Stomach (tissue), 9 donors: ENCODE results near the gene CALML4. TPM values are rescaled to one million over a fixed set of nuclear protein-coding genes. Genes with fewer than 3 reads are reported as not detected.

Experiments
- DNase-seq, 2 donors: peaks; one replicate each; pipeline versions ENCODE4 v3.0.0 to v3.0.0-alpha.2; 2013 to 2019
- H3K27ac ChIP-seq, 5 donors: fragments of 200-600 bp in 4 of 5; sonication (generic) in 4 of 5; one replicate each; pipeline ENCODE4 v1.5.1; 2013 to 2019; ENCODE audit warnings: mild to moderate bottlenecking in 1 of 5, moderate library complexity in 1 of 5
- H3K27me3 ChIP-seq, 3 donors: fragments of 200-600 bp; sonication (generic); one replicate each; pipeline ENCODE4 v1.5.1; 2017 to 2019; ENCODE audit warnings: mixed run types in 1 of 3
- H3K36me3 ChIP-seq, 4 donors: fragments of 200-600 bp; sonication (generic); 1 replicate in 3 of 4; 2 replicates in 1 of 4; pipeline ENCODE4 v1.5.1; 2016 to 2019
- H3K4me1 ChIP-seq, 4 donors: fragments of 200-600 bp; sonication (generic); one replicate each; pipeline ENCODE4 v1.5.1; 2016 to 2019
- H3K4me3 ChIP-seq, 4 donors: fragments of 200-600 bp; sonication (generic) in 3 of 4; one replicate each; pipeline ENCODE4 v1.5.1; 2016 to 2019; ENCODE audit warnings: mild to moderate bottlenecking in 1 of 4
- H3K9me3 ChIP-seq, 4 donors: fragments of 200-600 bp; sonication (generic); one replicate each; pipeline ENCODE4 v1.5.1; 2016 to 2019
- CTCF ChIP-seq, 7 experiments: fragments of 450-650 bp in 4 of 7; fragments of 200-600 bp in 3 of 7; sonication (generic) in 3 of 7; IDR thresholded peaks; one replicate each; pipeline ENCODE4 v1.5.1; 2016 to 2019; ENCODE audit warnings: antibody characterized with exemption in 7 of 7, control low read depth in 2 of 7, mild to moderate bottlenecking in 1 of 7
- EP300 ChIP-seq: sonication (generic); formaldehyde crosslinking; IDR thresholded peaks from one replicate; pipeline ENCODE4 v1.6.1; 2017; ENCODE audit warnings: antibody characterized with exemption
- POLR2A ChIP-seq, 4 donors: fragments of 450-650 bp; IDR thresholded peaks; one replicate each; pipeline ENCODE4 v1.6.1; 2016; ENCODE audit warnings: antibody characterized with exemption in 4 of 4, control low read depth in 2 of 4, mild to moderate bottlenecking in 1 of 4, moderate library complexity in 1 of 4
- POLR2AphosphoS5 ChIP-seq, 3 donors: sonication (generic); formaldehyde crosslinking; IDR thresholded peaks; one replicate each; pipeline ENCODE4 v1.6.1; 2016; ENCODE audit warnings: antibody characterized with exemption in 3 of 3
- WGBS, 5 donors: extraction: QIAGEN DNeasy Blood & Tissue Kit in 3 of 5; methylation state at CpG; one replicate each; pipeline versions ENCODE4 v1.1.5 to v1.1.7; 2013 to 2018; 5-methylcytosine and 5-hydroxymethylcytosine counted together
- intact Hi-C: fragments of 100-400 bp; cut with DNase I; formaldehyde crosslinking; loops from one replicate; pipeline ENCODE4 v1.15.1; 2023; ENCODE audit warnings: low total_unique reads
- polyA plus RNA-seq, 3 donors: library from polyadenylated mRNA; stranded (reverse); fragments of 200-250 nt; gene quantifications; one replicate each; pipeline ENCODE4 v1.2.3, GENCODE V29; 2013
- total RNA-seq, 5 donors: library from RNA; depleted of rRNA; stranded (reverse); fragments of >200 nt; gene quantifications; one replicate each; pipeline versions ENCODE4 v1.1.0 to v1.2.3, GENCODE V29; 2014 to 2016
- donor health status: healthy with polysubstance abuse.
- donor health status: Bipolar disorder and iron deficiency.
- donor health status: healthy.

Gene CALML4
- total and polyA plus RNA-seq, 8 donors, result 7.6 to 24.3 (median 13.3) TPM

GRCh38 chr15:68196445-68197169, 8.5 kb downstream of the CALML4 start:
- intact Hi-C loops, result no loop called here
- Histone ChIP-seq H3K4me3 (no peak overlapping the region), H3K4me1 (peaks cover 8 to 38% (median 16%) of the 10 kb centered on the region in 4 donors), H3K9me3 (no peaks in the 10 kb centered on the region), H3K27ac (peak overlapping the region in 1 of 5 donors; percentile 4), H3K36me3 (peaks cover 23 to 51% (median 30%) of the 10 kb centered on the region in 4 donors), H3K27me3 (no peaks in the 10 kb centered on the region)
- TF ChIP-seq POLR2A (IDR thresholded peaks at IDR 0.05) (no peak), EP300 (no peak), POLR2AphosphoS5 (IDR thresholded peaks at IDR 0.05) (no peak), CTCF (IDR thresholded peaks at IDR 0.05) (no peak)
- no peak for DNase-seq
- 72 to 91% (median 89%) methylated on average over 15 to 17 of the region's 17 CpGs for WGBS, 5 donors

GRCh38 chr15:68195336-68196112, 9.6 kb downstream of the CALML4 start:
- intact Hi-C loops, result no loop called here
- Histone ChIP-seq H3K27ac (peak overlapping the region in 1 of 5 donors; percentile 19), H3K4me3 (no peak overlapping the region), H3K9me3 (no peaks in the 10 kb centered on the region), H3K36me3 (peaks cover 23 to 55% (median 35%) of the 10 kb centered on the region in 4 donors), H3K27me3 (no peaks in the 10 kb centered on the region), H3K4me1 (peaks cover under 1 to 35% (median 8%) of the 10 kb centered on the region in 4 donors)
- 88 to 94% (median 89%) methylated on average over 7 to 8 of the region's 8 CpGs for WGBS, 5 donors
- TF ChIP-seq EP300 (no peak), POLR2A (IDR thresholded peaks at IDR 0.05) (no peak), POLR2AphosphoS5 (IDR thresholded peaks at IDR 0.05) (no peak), CTCF (IDR thresholded peaks at IDR 0.05) (no peak)
- no peak for DNase-seq

- intact Hi-C loops, result no loop called here
- Histone ChIP-seq H3K27me3 (no peaks in the 10 kb centered on the region), H3K9me3 (no peaks in the 10 kb centered on the region), H3K27ac (peak overlapping the region in 1 of 5 donors; percentile 22), H3K36me3 (peaks cover 23 to 76% (median 45%) of the 10 kb centered on the region in 4 donors), H3K4me1 (peaks cover 0 to 32% (median 9%) of the 10 kb centered on the region in 4 donors), H3K4me3 (no peak overlapping the region)
- TF ChIP-seq CTCF (IDR thresholded peaks at IDR 0.05), result no peak
- TF ChIP-seq POLR2A (IDR thresholded peaks at IDR 0.05), result no peak
- TF ChIP-seq EP300, result no peak
- TF ChIP-seq POLR2AphosphoS5 (IDR thresholded peaks at IDR 0.05), result no peak
- peak in 1 of 2 donors; percentile 52 for DNase-seq
- WGBS, 5 donors, result 71 to 94% (median 88%) methylated on average over 5 of the region's 5 CpGs
These were observed 12.2 kb downstream of the CALML4 start for GRCh38 chr15:68192804-68193486.

- Histone ChIP-seq H3K4me1 (peaks cover 2 to 41% (median 14%) of the 10 kb centered on the region in 4 donors), H3K4me3 (no peak overlapping the region), H3K27ac (peak overlapping the region in 1 of 5 donors; percentile 22), H3K9me3 (no peaks in the 10 kb centered on the region), H3K27me3 (no peaks in the 10 kb centered on the region), H3K36me3 (peaks cover 23 to 77% (median 48%) of the 10 kb centered on the region in 4 donors)
- TF ChIP-seq POLR2A (IDR thresholded peaks at IDR 0.05), result no peak
- TF ChIP-seq POLR2AphosphoS5 (IDR thresholded peaks at IDR 0.05), result no peak
- TF ChIP-seq CTCF (IDR thresholded peaks at IDR 0.05), result no peak
- TF ChIP-seq EP300, result no peak
- intact Hi-C loops, result no loop called here
- WGBS, 5 donors, result 86 to 97% (median 91%) methylated on average over 4 of the region's 4 CpGs
- no peak for DNase-seq
These were observed 13.0 kb downstream of the CALML4 start for GRCh38 chr15:68192117-68192516.
